Activated gamma-delta T cell treated with anti-CD3 and anti-CD28 coated beads, Interleukin-2, amount 50 U/mL, for 16 hours (primary cell): ENCODE results near the gene INF2.

Source experiments
- DNase-seq: peaks from one replicate; pipeline ENCODE4 v3.0.0-alpha.2; 2020; ENCODE audit warnings: low read depth

Gene INF2

DNA sequence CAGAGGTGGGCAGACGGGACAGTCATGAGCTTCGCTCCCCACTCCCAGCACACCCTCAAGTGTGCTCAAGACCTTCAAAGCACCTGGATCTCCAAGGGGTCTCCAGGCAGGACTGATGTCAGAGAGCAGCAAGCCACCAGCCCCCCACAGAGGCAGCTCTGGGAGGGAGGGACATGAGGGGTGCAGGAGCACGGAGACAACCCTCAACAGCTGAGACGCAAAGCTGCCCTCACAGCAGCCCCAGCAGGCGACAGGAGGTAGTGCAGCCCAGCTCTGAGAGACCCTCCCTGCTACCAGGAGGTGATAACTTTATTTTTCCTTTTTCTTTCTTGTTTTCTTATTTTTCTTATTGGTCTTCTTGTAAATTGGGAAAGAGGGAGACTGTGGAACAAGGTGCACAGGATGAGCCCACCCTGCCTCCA, 81.4 kb downstream of the INF2 start:
- DNase-seq, result no peak

- DNase-seq, result no peak
Measured at GRCh38 chr14:104771374-104771773, 82.0 kb downstream of the INF2 start.
